ENCODE data around the gene SYNPR.

SYNPR gene

GRCh38 chr3:63559884-63560283 is 281.8 kb downstream of the SYNPR start:
- DNase-seq: no peak

GRCh38 chr3:63561879-63562278 is 283.8 kb downstream of the SYNPR start:
- no peak for DNase-seq

GRCh38 chr3:63562323-63562722 is 284.2 kb downstream of the SYNPR start:
- DNase-seq: no peak

GRCh38 chr3:63563572-63563971 is 285.5 kb downstream of the SYNPR start:
- DNase-seq: no peak

- no peak for DNase-seq
Measured at GRCh38 chr3:63565220-63565619, 287.1 kb downstream of the SYNPR start.

- DNase-seq: no peak
Measured at GRCh38 chr3:63571682-63572081, 293.6 kb downstream of the SYNPR start.

GRCh38 chr3:63576846-63577245 is 298.7 kb downstream of the SYNPR start:
- no peak for DNase-seq

GRCh38 chr3:63578858-63579257 is 300.8 kb downstream of the SYNPR start:
- DNase-seq: no peak

GRCh38 chr3:63580151-63580550 is 302.0 kb downstream of the SYNPR start:
- DNase-seq: no peak

- DNase-seq: no peak
Measured at GRCh38 chr3:63582943-63583500, 304.9 kb downstream of the SYNPR start.

- DNase-seq: no peak
Measured at GRCh38 chr3:63584681-63585080, 306.6 kb downstream of the SYNPR start.

- DNase-seq: no peak
Measured at GRCh38 chr3:63585927-63586326, 307.8 kb downstream of the SYNPR start.

- no peak for DNase-seq
Measured at GRCh38 chr3:63588895-63589294, 310.8 kb downstream of the SYNPR start.

GRCh38 chr3:63593779-63594178 is 315.7 kb downstream of the SYNPR start:
- DNase-seq: no peak

GRCh38 chr3:63595221-63595620 is 317.1 kb downstream of the SYNPR start:
- DNase-seq: no peak

GRCh38 chr3:63597019-63597418 is 318.9 kb downstream of the SYNPR start:
- no peak for DNase-seq

GRCh38 chr3:63607716-63608115 is 329.6 kb downstream of the SYNPR start:
- no peak for DNase-seq

GRCh38 chr3:63609408-63609807 is 331.3 kb downstream of the SYNPR start:
- no peak for DNase-seq

- no peak for DNase-seq
Measured at GRCh38 chr3:63609834-63610233, 331.7 kb downstream of the SYNPR start.

GRCh38 chr3:63611382-63611781 is 333.3 kb downstream of the SYNPR start:
- no peak for DNase-seq

GRCh38 chr3:63613561-63613960 is 335.5 kb downstream of the SYNPR start:
- no peak for DNase-seq

- DNase-seq: no peak
Measured at GRCh38 chr3:63617391-63617790, 339.3 kb downstream of the SYNPR start.

- no peak for DNase-seq
Measured at GRCh38 chr3:63624941-63625560, 346.9 kb downstream of the SYNPR start.

GRCh38 chr3:63631670-63632069 is 353.6 kb downstream of the SYNPR start:
- DNase-seq: no peak

GRCh38 chr3:63635186-63635585 is 357.1 kb downstream of the SYNPR start:
- DNase-seq: no peak
